NB4 (cell line): ENCODE data around the gene HS3ST4.

Experiments
- DNase-seq: peaks from one replicate; pipeline ENCODE4 v3.0.0; 2010; ENCODE audit warnings: low read depth
- H3K4me3 ChIP-seq: one replicate; pipeline ENCODE4 v1.5.1; 2011; ENCODE audit warnings: mild to moderate bottlenecking, low read depth, low read length, moderate library complexity
- MAX ChIP-seq: IDR thresholded peaks from 2 replicates; pipeline ENCODE4 v1.6.1; 2011; ENCODE audit warnings: low read depth, low read length
- MYC ChIP-seq: IDR thresholded peaks from 2 replicates; pipeline ENCODE4 v1.6.1; 2011; ENCODE audit warnings: low read depth, low read length
- POLR2A ChIP-seq: IDR thresholded peaks from 2 replicates; pipeline ENCODE4 v1.6.1; 2011; ENCODE audit warnings: mild to moderate bottlenecking; ENCODE audit not compliant: insufficient read length; ENCODE audit errors: extremely low read depth
- TF ChIP-seq, protein P1 (sequence below): IDR thresholded peaks from one replicate; pipeline ENCODE4 v1.5.1; 2012; ENCODE audit warnings: low read depth, low read length

Gene HS3ST4

DNA sequence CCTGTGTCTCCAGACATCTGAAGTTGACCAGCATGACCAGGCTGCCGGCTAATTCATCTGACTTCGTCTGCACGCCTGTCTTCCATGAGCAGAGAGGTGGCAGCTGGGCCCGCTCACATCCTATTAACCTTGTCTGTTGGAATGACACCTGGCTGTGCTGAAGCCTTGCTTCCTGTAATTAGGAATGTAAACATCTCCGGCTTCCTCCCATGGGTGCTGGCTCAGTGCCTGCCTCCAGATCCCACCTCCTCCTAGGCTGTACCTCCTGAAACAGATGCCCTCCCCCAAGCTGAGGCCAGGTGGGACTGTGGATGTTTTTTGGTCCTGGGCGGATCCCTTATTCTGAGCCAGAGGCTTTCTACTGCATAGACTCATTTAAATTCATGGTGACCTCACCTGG is 296.3 kb downstream of the HS3ST4 start:
- DNase-seq = no peak
- TF ChIP-seq POLR2A = no peak
- TF ChIP-seq, protein P1, sequence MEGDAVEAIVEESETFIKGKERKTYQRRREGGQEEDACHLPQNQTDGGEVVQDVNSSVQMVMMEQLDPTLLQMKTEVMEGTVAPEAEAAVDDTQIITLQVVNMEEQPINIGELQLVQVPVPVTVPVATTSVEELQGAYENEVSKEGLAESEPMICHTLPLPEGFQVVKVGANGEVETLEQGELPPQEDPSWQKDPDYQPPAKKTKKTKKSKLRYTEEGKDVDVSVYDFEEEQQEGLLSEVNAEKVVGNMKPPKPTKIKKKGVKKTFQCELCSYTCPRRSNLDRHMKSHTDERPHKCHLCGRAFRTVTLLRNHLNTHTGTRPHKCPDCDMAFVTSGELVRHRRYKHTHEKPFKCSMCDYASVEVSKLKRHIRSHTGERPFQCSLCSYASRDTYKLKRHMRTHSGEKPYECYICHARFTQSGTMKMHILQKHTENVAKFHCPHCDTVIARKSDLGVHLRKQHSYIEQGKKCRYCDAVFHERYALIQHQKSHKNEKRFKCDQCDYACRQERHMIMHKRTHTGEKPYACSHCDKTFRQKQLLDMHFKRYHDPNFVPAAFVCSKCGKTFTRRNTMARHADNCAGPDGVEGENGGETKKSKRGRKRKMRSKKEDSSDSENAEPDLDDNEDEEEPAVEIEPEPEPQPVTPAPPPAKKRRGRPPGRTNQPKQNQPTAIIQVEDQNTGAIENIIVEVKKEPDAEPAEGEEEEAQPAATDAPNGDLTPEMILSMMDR = no peak
- TF ChIP-seq MYC = no peak
- TF ChIP-seq MAX = no peak
- no peak overlapping the region for H3K4me3 ChIP-seq

- no peak overlapping the region for H3K4me3 ChIP-seq
- TF ChIP-seq POLR2A = no peak
- TF ChIP-seq MYC = no peak
- TF ChIP-seq MAX = no peak
- TF ChIP-seq, protein P1 = no peak
- DNase-seq = no peak
Observed at GRCh38 chr16:25988882-25989281, 297.1 kb downstream of the HS3ST4 start.

DNA sequence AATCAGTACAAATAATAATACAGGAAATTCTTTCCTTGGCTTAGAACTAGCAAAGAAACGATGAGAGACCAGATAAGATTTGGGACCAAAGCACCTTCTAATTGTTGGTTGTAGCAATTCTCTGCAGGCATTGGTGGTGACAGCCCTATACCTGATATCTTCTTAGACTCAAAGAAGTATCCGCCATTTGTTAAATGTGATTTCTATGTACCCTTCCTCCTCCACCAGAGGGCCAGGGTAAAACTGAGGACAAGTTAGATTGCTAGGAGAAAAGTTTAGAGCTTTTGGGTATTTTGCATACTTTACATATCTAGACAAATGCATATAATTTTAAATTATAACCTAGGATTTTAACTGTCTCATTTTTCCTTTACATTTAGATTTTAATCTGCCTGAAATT is 304.3 kb downstream of the HS3ST4 start:
- peak; percentile 11 for DNase-seq
- TF ChIP-seq MYC (no peak), MAX (no peak), POLR2A (no peak)
- TF ChIP-seq, protein P1 = peak; percentile 14
- H3K4me3 ChIP-seq = no peak overlapping the region

DNA sequence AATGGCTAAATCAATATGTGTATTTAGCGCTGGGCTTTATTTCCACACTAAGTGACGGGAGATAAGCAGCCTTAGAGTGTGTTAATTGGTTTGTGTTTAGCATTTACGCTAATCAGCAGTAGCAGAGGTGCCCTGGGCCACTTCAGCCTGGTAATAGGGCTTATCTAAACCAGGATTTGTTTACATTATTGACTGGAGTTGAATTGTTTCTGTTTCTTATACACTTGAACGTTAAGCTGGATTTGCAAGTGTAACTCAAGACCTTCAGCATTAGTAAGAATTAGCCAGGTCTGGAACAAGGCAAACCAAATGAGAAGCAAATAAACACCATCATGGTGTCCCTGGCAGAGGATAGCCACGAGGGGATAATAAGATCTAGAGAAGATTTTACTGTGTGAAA is 313.6 kb downstream of the HS3ST4 start:
- TF ChIP-seq, protein P1 = no peak
- TF ChIP-seq MAX (no peak), POLR2A (no peak), MYC (no peak)
- no peak for DNase-seq
- no peak overlapping the region for H3K4me3 ChIP-seq

DNA sequence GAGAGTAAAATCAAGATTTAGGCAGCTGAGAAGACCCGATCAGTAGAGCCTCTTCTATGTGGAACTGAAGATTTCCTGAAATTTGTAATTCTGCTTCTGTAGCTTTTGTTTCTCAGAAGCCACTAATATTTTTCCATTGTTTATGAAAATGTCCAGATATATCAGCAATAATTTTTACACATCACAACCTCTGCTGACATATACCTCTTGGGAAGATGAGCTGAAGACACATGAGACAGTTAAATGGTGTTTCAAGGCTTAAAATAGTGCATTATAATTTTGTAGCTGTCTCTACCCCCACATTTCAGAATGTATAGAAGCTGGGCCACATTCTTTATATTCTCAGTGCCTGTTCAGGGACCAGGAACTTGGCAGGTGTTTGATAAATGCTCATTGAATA is 320.6 kb downstream of the HS3ST4 start:
- TF ChIP-seq MYC (no peak), MAX (no peak)
- DNase-seq = no peak
- no peak overlapping the region for H3K4me3 ChIP-seq

- TF ChIP-seq MAX = no peak
- TF ChIP-seq POLR2A = no peak
- no peak for TF ChIP-seq MYC
- TF ChIP-seq, protein P1 = no peak
- DNase-seq = no peak
- no peak overlapping the region for H3K4me3 ChIP-seq
Observed at GRCh38 chr16:26015776-26016175, 324.0 kb downstream of the HS3ST4 start.
